PC-3 (cell line): Measurements from ENCODE around the gene CNMD.

Source experiments
- EZH2phosphoT487 ChIP-seq: fragments of 300-600 bp; sonication (generic); IDR thresholded peaks from 2 replicates; pipeline ENCODE4 v1.6.1; 2018; ENCODE audit warnings: mild to moderate bottlenecking, antibody characterized with exemption, low read length, borderline replicate concordance
- TF ChIP-seq, protein P1 (sequence below): fragments of 300-600 bp; sonication (generic); conservative IDR thresholded peaks from 2 replicates; pipeline ENCODE4 v1.5.1; 2017; ENCODE audit warnings: antibody characterized with exemption, low read depth, mild to moderate bottlenecking, low read length

DNA sequence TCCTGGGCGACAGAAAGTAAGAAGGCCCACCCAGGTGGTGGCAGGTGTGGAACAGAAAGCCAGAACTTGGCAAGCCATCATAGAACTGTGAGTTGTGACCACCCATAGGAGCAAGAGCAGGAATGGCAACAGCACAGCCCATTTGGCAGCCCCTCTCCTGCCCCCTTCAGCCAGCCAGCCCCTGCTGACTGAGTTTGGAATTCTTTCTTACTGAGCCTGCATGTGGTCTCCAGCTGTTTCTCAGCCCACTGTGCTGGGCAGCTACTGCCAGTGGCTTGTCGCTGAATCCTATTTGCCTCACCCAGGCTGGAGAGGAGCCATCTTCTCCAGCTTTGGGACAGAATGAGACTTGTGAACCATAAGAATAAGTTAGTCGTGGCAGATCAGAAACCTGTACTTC is 28.3 kb downstream of the CNMD start:
- no peak for TF ChIP-seq EZH2phosphoT487
- TF ChIP-seq, protein P1, sequence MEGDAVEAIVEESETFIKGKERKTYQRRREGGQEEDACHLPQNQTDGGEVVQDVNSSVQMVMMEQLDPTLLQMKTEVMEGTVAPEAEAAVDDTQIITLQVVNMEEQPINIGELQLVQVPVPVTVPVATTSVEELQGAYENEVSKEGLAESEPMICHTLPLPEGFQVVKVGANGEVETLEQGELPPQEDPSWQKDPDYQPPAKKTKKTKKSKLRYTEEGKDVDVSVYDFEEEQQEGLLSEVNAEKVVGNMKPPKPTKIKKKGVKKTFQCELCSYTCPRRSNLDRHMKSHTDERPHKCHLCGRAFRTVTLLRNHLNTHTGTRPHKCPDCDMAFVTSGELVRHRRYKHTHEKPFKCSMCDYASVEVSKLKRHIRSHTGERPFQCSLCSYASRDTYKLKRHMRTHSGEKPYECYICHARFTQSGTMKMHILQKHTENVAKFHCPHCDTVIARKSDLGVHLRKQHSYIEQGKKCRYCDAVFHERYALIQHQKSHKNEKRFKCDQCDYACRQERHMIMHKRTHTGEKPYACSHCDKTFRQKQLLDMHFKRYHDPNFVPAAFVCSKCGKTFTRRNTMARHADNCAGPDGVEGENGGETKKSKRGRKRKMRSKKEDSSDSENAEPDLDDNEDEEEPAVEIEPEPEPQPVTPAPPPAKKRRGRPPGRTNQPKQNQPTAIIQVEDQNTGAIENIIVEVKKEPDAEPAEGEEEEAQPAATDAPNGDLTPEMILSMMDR, result no peak
